HG03558 (cell line): ENCODE measurements around the gene ACY1.

Experiments used
- ATAC-seq: cut with Tn5 transposase; IDR thresholded peaks from one replicate; pipeline ENCODE4 v1.9.1; 2021; ENCODE audit warnings: moderate number of reproducible peaks; ENCODE audit not compliant: unreplicated experiment; ENCODE audit errors: extremely low read depth

Gene ACY1

DNA sequence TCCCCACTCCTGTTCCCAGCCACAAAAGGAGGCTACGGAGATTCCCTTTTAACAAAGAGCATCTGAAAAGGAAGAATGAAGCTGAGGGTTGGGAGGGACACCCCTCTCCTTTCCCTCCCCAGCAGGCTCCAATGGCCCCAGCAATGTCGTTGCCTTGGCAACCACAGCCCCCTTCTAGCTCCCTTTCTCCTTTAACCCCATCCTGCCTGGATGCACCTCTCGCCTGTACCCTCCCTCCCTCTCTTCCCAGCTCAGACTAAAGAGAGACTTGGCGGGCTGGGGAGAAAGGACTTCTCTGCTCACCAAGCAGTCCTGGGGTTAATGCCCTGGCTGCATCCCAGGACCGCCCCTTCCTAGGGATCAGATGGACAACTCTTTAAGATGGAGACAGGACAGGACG is 19.4 kb downstream of the ACY1 start:
- no peak for ATAC-seq

DNA sequence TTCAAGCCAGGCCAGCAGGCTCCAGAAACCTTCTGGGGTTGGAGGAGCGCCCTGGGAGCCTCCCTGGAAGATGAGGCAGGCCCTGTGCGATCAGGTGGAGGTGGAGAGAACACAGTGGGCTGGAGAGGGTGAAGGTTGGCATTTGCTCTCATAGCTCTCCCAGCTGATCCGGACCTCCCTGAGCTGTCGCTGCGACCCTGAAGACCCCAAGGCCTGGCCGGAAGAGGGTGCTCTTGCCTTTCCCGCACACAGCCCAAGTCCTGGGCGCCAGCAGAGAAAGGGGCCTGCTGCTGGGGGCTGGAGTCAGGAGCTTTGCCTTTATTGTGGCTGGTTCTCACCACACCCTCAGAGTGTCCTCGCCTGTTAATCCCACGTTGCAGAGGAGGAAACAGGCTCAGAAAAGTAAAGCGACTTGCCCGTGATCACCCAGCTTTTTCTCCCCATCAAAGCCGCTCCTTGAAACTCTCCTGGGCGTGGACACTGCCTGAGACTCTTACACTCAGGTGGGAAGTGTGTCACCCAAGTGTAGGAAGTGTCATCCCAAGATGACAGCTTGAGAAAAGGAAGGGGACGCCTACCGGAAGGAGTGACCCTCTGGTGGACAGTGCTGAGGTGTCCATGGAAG is 20.9 kb downstream of the ACY1 start:
- ATAC-seq, result no peak

DNA sequence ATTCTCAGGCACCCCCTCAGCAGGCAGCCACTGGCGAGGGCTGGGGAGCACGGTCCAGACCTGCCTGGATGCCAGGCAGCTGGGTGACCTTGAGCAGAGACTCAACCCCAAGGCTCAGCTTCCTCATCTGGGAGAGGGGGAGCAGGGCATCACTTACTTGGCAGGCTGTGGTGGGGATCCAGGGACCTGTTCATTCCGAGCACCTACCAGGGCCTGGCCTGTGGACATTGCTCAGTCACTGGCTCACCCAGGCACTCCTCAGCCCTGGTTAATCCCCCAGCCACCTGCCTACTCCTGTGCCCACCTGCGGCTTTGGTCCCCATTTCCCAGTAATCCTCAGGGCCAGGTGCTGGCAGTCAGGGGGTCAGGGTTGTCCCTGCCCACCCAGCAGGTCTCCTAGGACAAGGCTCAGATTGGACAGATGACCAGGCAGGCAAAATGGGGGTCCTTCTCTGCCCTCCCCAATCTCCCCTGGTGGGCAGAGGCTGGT is 21.6 kb downstream of the ACY1 start:
- no peak for ATAC-seq

DNA sequence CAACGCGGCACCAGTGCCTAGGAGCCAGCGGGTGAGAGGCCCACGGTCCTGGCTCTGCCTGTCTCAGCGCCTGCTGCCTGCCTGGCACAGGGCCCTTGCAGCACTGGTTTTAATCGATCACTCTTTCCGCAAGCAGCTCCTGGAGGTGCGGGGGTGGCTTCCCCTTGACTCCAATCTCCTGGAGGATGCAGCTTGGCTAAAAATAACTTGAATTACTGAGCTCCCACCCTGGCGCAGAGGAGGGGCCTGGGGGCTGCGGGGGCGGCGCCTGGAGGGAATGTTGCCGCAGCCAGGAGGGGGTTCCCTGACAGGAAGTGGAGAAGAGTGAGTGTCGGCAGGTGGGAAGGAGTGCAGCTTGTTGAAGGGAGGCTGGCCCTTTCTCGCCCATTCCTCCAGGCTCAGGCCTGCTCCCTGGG is 22.2 kb downstream of the ACY1 start:
- no peak for ATAC-seq

DNA sequence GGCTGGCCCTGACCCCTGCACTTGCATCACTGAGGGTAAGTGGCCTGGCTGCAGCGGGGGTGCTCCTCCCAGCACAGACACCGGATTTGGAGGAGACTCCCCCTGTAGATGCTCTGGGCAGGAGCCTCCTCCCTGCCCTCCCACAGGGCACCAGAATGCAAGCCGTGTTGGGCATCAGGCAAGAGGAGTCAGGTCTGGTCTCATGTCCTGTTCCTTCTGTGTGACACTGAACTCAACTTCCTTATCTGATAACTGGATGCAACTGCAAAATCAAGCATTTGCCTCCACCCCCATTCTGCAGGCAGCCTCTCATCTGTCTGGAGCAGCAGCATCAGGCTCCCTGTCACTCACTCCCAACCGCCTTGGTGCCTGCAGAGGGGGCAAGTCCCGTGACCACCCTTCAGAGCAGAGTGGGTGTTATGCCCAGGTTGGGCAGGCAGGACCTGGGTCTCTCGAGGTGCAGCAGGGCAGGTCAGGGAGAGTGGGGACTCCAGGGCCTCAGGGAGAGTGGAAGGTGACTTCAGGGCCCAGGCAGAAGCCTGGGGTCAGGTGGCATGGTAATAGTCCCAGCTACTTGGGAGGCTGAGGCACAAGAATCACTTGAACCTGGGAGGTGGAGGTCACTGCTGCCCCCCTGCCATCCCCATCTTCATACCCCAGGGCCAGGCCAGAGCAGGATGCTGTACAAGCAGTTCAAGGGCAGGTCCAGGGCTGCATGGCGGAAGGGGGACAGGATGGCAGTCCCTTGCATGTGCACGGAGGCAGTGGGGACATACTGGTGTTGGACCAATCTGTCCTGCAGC is 22.9 kb downstream of the ACY1 start:
- no peak for ATAC-seq

DNA sequence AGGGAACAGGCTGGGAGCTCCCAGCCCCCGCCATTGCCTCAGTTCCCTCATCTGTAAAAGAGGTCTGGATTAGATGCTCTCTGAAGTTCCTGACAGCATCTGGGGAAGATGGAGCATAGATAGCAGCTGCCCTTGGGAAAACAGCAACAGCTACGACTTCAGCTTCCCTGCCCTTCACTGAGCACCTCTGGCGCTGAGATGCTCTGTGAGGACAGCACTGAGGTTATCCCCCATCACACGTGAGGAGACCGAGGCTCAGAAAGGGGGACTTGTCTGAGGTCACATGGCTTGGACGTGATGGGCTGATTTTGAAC is 23.4 kb downstream of the ACY1 start:
- no peak for ATAC-seq

DNA sequence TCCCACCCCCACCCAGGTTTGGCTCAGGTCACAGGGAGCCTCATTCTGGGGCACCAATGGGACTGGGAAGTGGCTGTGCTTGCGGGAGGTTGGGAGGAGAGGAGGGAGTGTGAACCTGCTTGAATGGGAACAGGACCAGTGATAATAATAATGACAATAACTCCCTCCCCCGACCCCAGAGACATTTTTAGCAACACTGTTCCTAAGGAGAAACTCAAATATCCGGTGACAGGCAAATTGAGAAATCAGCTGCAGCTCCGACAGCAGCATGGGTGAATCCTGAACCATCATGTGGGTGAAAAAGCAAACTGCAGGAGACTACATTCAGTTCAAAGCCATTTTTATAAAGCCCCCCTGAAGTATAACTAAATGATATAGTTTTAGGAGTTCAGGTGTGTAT is 24.0 kb downstream of the ACY1 start:
- ATAC-seq, result no peak

DNA sequence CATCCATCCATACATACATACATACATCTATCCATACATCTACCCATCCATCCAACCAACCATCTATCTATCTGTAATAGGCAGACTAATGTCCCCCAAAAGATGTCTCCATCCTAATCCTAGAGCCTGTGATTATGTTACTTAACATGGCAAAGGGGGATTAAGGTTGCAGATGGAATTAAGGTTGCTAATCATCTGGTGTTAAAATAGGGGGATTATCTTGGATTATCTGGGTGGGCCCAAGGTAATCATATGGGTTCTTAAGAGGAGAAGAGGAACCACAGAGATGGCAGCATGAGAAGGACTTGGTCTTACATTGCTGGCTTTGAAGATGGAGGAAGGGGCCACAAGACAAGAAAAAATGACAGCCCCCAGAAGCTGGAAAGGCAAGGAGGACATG is 27.1 kb downstream of the ACY1 start:
- ATAC-seq, result no peak

DNA sequence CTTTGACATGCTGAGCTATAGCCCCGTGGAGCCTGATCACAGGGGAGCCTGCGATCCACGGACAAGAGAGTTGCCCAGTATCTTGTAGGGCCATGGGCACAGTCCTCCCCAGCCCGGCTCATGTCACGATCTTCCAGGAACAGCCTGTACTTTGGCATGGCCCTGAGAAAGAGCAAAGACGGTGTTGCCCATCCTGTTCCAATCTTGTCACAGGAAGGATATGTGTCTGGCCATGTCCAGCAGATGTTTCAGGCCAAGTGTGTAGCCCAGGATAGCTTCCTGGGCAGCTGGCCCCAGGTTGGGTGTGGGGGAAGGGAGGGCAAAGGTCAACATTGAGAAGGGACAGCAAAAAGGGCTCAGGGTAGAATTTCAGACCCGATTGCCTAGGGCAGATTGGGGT is 29.4 kb downstream of the ACY1 start:
- no peak for ATAC-seq

DNA sequence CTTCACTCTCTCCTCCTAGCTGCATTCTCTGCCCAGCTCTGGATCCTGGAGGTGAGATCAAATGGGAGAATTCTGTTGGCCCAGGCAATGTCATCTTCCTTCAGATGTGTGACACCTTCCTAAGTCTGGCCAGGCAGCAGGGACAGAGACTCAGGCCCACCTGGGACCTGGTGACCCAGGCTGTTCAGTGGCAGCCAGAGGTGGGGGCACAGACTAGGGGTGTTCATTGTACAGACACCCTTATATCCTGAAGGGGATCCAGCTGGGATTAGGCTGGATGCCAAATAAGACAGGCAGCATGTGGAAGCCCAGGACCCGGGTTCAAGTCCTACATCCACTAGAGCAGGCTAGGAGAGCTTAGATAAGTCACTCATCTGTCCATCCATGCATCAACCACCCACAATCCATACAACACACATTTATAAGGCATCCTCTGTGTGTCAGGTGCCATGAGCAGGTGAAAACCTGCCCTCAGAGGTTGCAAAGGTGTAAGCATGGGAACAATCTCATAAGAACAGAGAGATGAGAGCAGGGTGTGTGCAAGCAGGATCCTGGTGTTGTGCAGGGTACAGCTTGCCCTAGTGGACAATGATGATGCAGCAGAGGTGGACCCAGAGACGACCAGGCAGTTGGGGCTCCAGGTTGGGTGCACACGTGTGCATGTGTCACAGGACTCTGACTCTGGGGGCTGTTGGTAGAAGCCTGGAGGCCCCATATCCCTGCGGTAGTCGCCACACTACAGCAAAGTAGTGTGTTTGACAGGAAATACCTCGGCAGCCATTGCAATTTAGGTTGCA is 30.7 kb downstream of the ACY1 start:
- ATAC-seq, result no peak

GRCh38 chr3:52014613-52015012 is 31.3 kb downstream of the ACY1 start:
- ATAC-seq, result no peak

DNA sequence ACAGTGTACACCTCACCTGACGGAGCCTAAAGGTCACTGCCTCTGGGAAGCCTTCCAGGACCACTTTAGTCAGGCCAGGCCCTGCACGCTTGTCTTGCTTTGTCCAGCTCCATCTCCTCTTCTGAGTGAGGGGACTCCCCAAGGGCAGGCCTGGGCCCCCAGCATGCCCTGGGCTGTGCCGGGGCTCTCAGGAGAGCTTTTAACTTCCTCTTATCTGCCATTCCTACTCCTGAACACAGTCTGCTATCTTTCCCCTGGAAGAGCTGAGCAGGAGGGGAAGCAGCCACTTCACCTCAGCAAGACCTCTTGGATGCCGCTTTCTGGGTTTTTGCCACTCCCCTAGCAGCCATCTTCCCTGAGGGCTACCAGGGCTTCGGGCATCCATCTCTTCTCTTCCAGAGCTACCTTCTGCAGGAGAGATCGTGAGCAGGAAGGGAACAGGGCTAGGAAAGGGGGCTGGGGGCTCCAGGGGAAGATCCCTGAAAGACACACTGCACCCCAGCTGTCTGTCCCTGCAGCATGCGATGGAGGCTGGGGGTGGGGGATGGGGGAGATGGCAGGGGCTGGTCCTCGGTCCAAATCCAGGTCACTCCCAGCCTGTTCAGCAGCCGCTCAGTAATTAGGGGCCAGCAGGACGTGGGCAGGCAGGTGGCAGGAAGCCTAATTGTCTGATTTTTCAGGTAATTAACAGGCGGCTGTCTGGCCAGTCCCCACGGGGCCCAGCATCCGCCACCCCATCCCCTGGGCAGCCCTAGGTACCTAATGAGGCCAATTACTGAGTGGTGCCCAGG is 32.3 kb downstream of the ACY1 start:
- ATAC-seq, result no peak

DNA sequence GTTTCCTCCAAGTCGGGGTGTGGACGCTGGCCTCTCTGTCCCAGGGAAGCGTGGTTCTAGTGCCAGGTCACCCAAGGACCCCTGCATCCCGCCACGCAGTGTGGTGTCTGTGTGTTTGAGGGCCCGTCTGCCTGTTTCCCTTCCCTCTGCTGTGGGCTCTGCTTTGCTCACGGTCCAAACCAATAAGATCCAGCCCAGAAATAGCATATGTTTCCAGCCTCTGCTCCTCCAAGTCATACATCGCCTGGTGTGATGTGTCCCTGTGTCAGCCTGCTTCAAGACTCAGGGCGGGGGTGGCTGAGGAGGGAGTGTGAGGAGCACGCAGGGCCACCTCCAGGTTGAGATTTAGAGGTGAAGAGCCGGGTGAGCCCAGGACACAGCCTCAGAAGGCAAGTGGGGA is 34.3 kb downstream of the ACY1 start:
- no peak for ATAC-seq

GRCh38 chr3:52018319-52019000 is 35.1 kb downstream of the ACY1 start:
- no peak for ATAC-seq

- ATAC-seq, result no peak
These were observed 36.2 kb downstream of the ACY1 start for GRCh38 chr3:52019352-52020080.

DNA sequence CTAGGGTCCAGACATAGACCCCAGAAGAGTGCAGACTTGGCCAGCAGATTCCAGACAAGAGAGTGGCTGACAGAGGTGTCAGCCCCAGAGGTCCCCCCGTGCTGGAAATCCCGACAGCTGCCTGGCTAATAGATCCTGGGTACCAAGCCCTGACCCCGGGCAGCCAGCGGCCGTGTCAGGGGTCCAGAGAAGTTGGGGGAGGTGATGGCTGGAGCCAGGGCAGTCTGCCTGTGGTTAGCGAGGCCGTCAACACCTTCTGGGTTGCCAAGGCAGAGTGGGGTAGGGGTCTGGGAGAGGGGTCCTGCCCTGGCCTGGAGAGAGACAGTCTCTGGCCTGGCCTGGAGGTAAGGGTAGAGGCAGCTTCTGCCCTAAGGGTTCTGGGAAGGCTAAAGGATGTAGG is 37.5 kb downstream of the ACY1 start:
- ATAC-seq, result no peak

- ATAC-seq, result no peak
These were observed 38.3 kb downstream of the ACY1 start for GRCh38 chr3:52021489-52022268.

DNA sequence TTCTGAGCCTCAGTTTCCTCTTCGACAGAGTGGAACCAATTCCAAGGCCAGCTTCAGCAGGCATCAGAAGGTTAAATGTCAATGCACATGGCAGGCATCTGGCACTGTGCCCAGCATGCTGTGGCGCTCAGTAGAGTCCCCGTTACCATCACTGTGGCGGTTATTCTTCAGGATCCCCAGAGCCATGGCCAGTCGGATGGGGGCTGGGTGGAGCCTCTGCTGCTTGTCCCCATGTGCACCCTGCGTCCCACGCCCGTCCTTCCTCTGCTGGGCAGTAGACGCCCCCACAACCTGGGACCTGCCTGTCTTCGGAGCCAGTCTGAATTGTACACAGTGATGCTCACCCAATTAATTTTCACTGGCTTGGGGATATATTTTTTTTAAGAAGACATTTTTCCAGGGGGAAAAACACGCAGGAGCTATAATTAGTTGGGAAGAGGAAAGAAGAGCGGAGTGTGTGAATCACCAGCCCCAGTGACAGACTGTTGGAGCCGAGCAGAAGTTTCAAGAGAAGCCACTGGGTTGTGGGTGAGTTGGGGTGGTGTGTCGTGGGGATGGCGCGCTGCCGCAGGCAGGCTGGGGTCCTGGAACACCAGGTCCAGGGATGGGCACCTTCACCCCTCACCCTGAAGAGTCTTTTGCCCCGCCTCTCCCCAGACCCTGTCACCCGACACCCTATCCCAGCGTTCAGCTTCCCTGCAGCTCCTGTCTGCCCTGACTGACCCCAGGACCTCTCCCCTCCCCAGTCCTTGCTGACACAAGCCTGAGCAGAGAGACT is 39.2 kb downstream of the ACY1 start:
- ATAC-seq, result no peak
